H9 (cell line): ENCODE measurements around the gene TSPAN33. TPM values are rescaled to one million over a fixed set of nuclear protein-coding genes. Genes with fewer than 3 reads are reported as not detected.

ENCODE experiments used
- DNase-seq: peaks from one replicate; pipeline ENCODE4 v3.0.0-alpha.2; 2017
- H2AFZ ChIP-seq: one replicate; pipeline ENCODE4 v1.6.1; 2013; ENCODE audit warnings: mild to moderate bottlenecking, low read length, control low read depth, moderate library complexity
- H2AK5ac ChIP-seq: 2 replicates; pipeline ENCODE4 v1.6.1; 2013; ENCODE audit warnings: low read length, control low read depth, mixed read lengths; ENCODE audit not compliant: insufficient read length
- H2BK120ac ChIP-seq: one replicate; pipeline ENCODE4 v1.6.1; 2013; ENCODE audit warnings: low read depth, mild to moderate bottlenecking, low read length, control low read depth, inconsistent platforms; ENCODE audit not compliant: poor library complexity, severe bottlenecking
- H2BK12ac ChIP-seq: 2 replicates; pipeline ENCODE4 v1.6.1; 2013; ENCODE audit warnings: low read length, control low read depth, mixed read lengths, low read depth; ENCODE audit not compliant: insufficient read length
- H2BK15ac ChIP-seq: 2 replicates; pipeline ENCODE4 v1.6.1; 2013; ENCODE audit warnings: low read depth, low read length, control low read depth
- H2BK20ac ChIP-seq: one replicate; pipeline ENCODE4 v1.6.1; 2013; ENCODE audit warnings: low read depth, mild to moderate bottlenecking, low read length, control low read depth, inconsistent platforms; ENCODE audit not compliant: poor library complexity, severe bottlenecking
- H2BK5ac ChIP-seq: 2 replicates; pipeline ENCODE4 v1.6.1; 2013; ENCODE audit warnings: low read length, control low read depth, mixed read lengths; ENCODE audit not compliant: insufficient read length
- H3K14ac ChIP-seq: 2 replicates; pipeline ENCODE4 v1.6.1; 2013; ENCODE audit warnings: low read length, control low read depth; ENCODE audit not compliant: insufficient read depth
- H3K18ac ChIP-seq: 2 replicates; pipeline ENCODE4 v1.6.1; 2013; ENCODE audit warnings: low read depth, mild to moderate bottlenecking, mixed read lengths, low read length, control low read depth; ENCODE audit not compliant: insufficient read length
- H3K23ac ChIP-seq: 2 replicates; pipeline ENCODE4 v1.6.1; 2013; ENCODE audit warnings: low read length, control low read depth, mixed read lengths, low read depth; ENCODE audit not compliant: insufficient read length
- H3K23me2 ChIP-seq: 2 replicates; pipeline ENCODE4 v1.6.1; 2013; ENCODE audit warnings: low read depth, mild to moderate bottlenecking, mixed read lengths, low read length, control low read depth; ENCODE audit not compliant: insufficient read length, poor library complexity, severe bottlenecking
- H3K27ac ChIP-seq: 2 replicates; pipeline ENCODE4 v1.5.1; 2013; ENCODE audit warnings: low read length, control low read depth, mixed read lengths, low read depth; ENCODE audit not compliant: insufficient read length
- H3K27me3 ChIP-seq: 2 replicates; pipeline ENCODE4 v1.6.1; 2013; ENCODE audit warnings: low read length, control low read depth, inconsistent platforms; ENCODE audit not compliant: insufficient read depth
- H3K4ac ChIP-seq: 2 replicates; pipeline ENCODE4 v1.6.1; 2013; ENCODE audit warnings: low read depth, mild to moderate bottlenecking, control low read depth, inconsistent platforms, low read length, moderate library complexity
- H3K4me1 ChIP-seq: 2 replicates; pipeline ENCODE4 v1.6.1; 2013; ENCODE audit warnings: low read length, control low read depth, inconsistent platforms; ENCODE audit not compliant: insufficient read depth
- H3K4me2 ChIP-seq: 2 replicates; pipeline ENCODE4 v1.6.1; 2013; ENCODE audit warnings: low read length, control low read depth, mixed read lengths; ENCODE audit not compliant: insufficient read length, insufficient read depth
- H3K56ac ChIP-seq: 2 replicates; pipeline ENCODE4 v1.6.1; 2013; ENCODE audit warnings: low read depth, mild to moderate bottlenecking, mixed read lengths, low read length, control low read depth; ENCODE audit not compliant: insufficient read length
- H3K79me1 ChIP-seq: 2 replicates; pipeline ENCODE4 v1.6.1; 2013; ENCODE audit warnings: low read depth, mild to moderate bottlenecking, moderate library complexity, low read length, control low read depth, inconsistent platforms; ENCODE audit not compliant: insufficient read depth, poor library complexity, severe bottlenecking
- H3K79me2 ChIP-seq: 2 replicates; pipeline ENCODE4 v1.6.1; 2013; ENCODE audit warnings: low read length, control low read depth, inconsistent platforms; ENCODE audit not compliant: insufficient read depth
- H3K9ac ChIP-seq: 2 replicates; pipeline ENCODE4 v1.6.1; 2013; ENCODE audit warnings: low read length, control low read depth, mixed read lengths; ENCODE audit not compliant: insufficient read length; ENCODE audit errors: extremely low read depth
- H3K9me3 ChIP-seq: one replicate; pipeline ENCODE4 v1.6.1; 2013; ENCODE audit warnings: low read depth, low read length, inconsistent platforms; ENCODE audit not compliant: control insufficient read depth
- H3T11ph ChIP-seq: one replicate; pipeline ENCODE4 v1.6.1; 2013; ENCODE audit warnings: mild to moderate bottlenecking, low read length, control low read depth, inconsistent platforms
- H4K20me1 ChIP-seq: one replicate; pipeline ENCODE4 v1.6.1; 2013; ENCODE audit not compliant: control insufficient read depth, insufficient read length, insufficient read depth
- H4K5ac ChIP-seq: 2 replicates; pipeline ENCODE4 v1.6.1; 2013; ENCODE audit warnings: low read depth, mild to moderate bottlenecking, mixed read lengths, low read length, control low read depth; ENCODE audit not compliant: insufficient read length
- H4K8ac ChIP-seq: replicated peaks from 2 replicates; pipeline ENCODE4 v1.6.1; 2013; ENCODE audit warnings: low read length, control low read depth, mixed read lengths, low read depth; ENCODE audit not compliant: insufficient read length
- H4K91ac ChIP-seq: 2 replicates; pipeline ENCODE4 v1.6.1; 2013; ENCODE audit warnings: low read depth, mild to moderate bottlenecking, moderate library complexity, mixed read lengths, low read length, control low read depth; ENCODE audit not compliant: insufficient read length
- H3K27ac Mint-ChIP-seq, 3 experiments: 2 replicates in 2 of 3; 3 replicates in 1 of 3; pipeline ENCODE4 v1.8.0; 2020 to 2021; ENCODE audit warnings: mixed read lengths in 3 of 3, mild to moderate bottlenecking in 1 of 3, moderate library complexity in 1 of 3
- H3K27me3 Mint-ChIP-seq: 2 replicates; pipeline ENCODE4 v1.8.0; 2021; ENCODE audit warnings: low read depth, mild to moderate bottlenecking, moderate library complexity, mixed read lengths
- H3K36me3 Mint-ChIP-seq, 3 experiments: 2 replicates in 2 of 3; 3 replicates in 1 of 3; pipeline ENCODE4 v1.8.0; 2020 to 2021; ENCODE audit warnings: low read depth in 3 of 3, mixed read lengths in 3 of 3; ENCODE audit not compliant: insufficient read depth in 1 of 3
- H3K4me1 Mint-ChIP-seq, 2 experiments: 2 replicates each; pipeline ENCODE4 v1.8.0; 2020; ENCODE audit warnings: mixed read lengths in 2 of 2
- H3K4me3 Mint-ChIP-seq, 2 experiments: 2 replicates in 1 of 2; 3 replicates in 1 of 2; pipeline ENCODE4 v1.8.0; 2020 to 2021; ENCODE audit warnings: mild to moderate bottlenecking in 2 of 2, mixed read lengths in 2 of 2, moderate library complexity in 1 of 2
- H3K9me3 Mint-ChIP-seq, 2 experiments: 2 replicates in 1 of 2; 3 replicates in 1 of 2; pipeline ENCODE4 v1.8.0; 2020; ENCODE audit warnings: mild to moderate bottlenecking in 2 of 2, mixed read lengths in 2 of 2, moderate library complexity in 1 of 2
- WGBS: extraction: QIAGEN DNeasy Blood & Tissue Kit; methylation state at CpG from one replicate; pipeline ENCODE4 v1.1.7; 2013; ENCODE audit warnings: missing lambda C conversion rate, low lambda C conversion rate, mixed read lengths; ENCODE audit not compliant: insufficient read length; ENCODE audit errors: extremely low coverage; 5-methylcytosine and 5-hydroxymethylcytosine counted together
- total RNA-seq: library from RNA; stranded (reverse); gene quantifications from 2 replicates; pipeline ENCODE4 v1.2.1, GENCODE V29; 2021
- TF ChIP-seq, protein P1 (sequence below): fragments of 200-600 bp; sonication (generic); conservative IDR thresholded peaks from 3 replicates; pipeline ENCODE4 v1.8.0; 2021; ENCODE audit warnings: antibody characterized with exemption, mild to moderate bottlenecking

Gene TSPAN33
- total RNA-seq, 1 experiment from 2014 or later = 34.7 TPM

DNA sequence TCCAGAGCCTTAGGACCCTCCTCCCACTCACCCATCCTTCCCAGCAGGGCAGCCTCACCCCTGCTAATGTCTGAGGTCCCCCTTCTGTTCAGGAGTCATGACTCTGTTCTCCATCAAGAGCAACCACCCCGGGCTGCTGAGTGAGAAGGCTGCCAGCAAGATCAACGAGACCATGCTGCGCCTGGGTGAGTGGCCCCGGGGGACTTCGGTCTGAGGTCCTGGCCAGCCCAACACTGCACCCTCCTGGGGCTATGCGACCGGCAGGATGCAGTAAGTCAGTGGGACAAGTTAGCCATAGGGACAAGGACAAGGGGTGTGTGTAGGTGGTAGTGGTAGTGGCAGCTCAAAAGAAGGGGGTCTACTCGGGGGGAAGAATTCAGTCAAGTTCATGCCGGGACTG, 64.2 kb downstream of the TSPAN33 start:
- no peak overlapping the region for H2BK20ac ChIP-seq
- no peaks in the 10 kb centered on the region for H3K4me1 ChIP-seq
- no peak overlapping the region for H2BK5ac ChIP-seq
- no peak overlapping the region for H3K4me2 ChIP-seq
- H4K5ac ChIP-seq = no peak overlapping the region
- WGBS = no CpG with 5 or more reads among the region's 9 CpGs
- H2AFZ ChIP-seq = no peak overlapping the region
- no peak overlapping the region for H2AK5ac ChIP-seq
- Mint-ChIP-seq H3K4me1 (0 out of 4 replicates have a peak, but pooled peaks cover 0 to under 1% of the 10 kb centered on the region in 2 experiments), H3K4me3 (no peak overlapping the region), H3K27me3 (no peaks in the 10 kb centered on the region), H3K9me3 (no peaks in the 10 kb centered on the region; a peak in 1 of 5 replicates), H3K36me3 (peaks cover 27 to 71% (median 70%) of the 10 kb centered on the region in 3 experiments), H3K27ac (peak overlapping the region in 1 of 3 experiments; percentile 86; a peak in 2 of 7 replicates)
- no peak overlapping the region for H3K27ac ChIP-seq
- no peak overlapping the region for H3K18ac ChIP-seq
- no peak overlapping the region for H3K9ac ChIP-seq
- H2BK120ac ChIP-seq = no peak overlapping the region
- H3K27me3 ChIP-seq = no peaks in the 10 kb centered on the region
- no peak overlapping the region for H3K14ac ChIP-seq
- H3K56ac ChIP-seq = no peak overlapping the region
- H3K23ac ChIP-seq = no peak overlapping the region
- no peak overlapping the region for H2BK15ac ChIP-seq
- H4K8ac ChIP-seq = no peak overlapping the region
- H4K91ac ChIP-seq = no peak overlapping the region
- no peak overlapping the region for H3K4ac ChIP-seq
- no peak for DNase-seq
- H3K79me2 ChIP-seq = no peaks in the 10 kb centered on the region
- TF ChIP-seq, protein P1, sequence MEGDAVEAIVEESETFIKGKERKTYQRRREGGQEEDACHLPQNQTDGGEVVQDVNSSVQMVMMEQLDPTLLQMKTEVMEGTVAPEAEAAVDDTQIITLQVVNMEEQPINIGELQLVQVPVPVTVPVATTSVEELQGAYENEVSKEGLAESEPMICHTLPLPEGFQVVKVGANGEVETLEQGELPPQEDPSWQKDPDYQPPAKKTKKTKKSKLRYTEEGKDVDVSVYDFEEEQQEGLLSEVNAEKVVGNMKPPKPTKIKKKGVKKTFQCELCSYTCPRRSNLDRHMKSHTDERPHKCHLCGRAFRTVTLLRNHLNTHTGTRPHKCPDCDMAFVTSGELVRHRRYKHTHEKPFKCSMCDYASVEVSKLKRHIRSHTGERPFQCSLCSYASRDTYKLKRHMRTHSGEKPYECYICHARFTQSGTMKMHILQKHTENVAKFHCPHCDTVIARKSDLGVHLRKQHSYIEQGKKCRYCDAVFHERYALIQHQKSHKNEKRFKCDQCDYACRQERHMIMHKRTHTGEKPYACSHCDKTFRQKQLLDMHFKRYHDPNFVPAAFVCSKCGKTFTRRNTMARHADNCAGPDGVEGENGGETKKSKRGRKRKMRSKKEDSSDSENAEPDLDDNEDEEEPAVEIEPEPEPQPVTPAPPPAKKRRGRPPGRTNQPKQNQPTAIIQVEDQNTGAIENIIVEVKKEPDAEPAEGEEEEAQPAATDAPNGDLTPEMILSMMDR = no peak
- no peaks in the 10 kb centered on the region for H4K20me1 ChIP-seq
- no peak overlapping the region for H2BK12ac ChIP-seq
- no peak overlapping the region for H3T11ph ChIP-seq
- no peaks in the 10 kb centered on the region for H3K79me1 ChIP-seq
- no peaks in the 10 kb centered on the region for H3K9me3 ChIP-seq
- H3K23me2 ChIP-seq = no peaks in the 10 kb centered on the region
